Keratinocyte (primary cell): Measurements from ENCODE around the gene WDSUB1. TPM values are rescaled to one million over a fixed set of nuclear protein-coding genes. Genes with fewer than 3 reads are reported as not detected.

Source experiments
- DNase-seq: peaks from one replicate; pipeline ENCODE4 v3.0.0-alpha.2; 2011; ENCODE audit warnings: low read depth, missing footprints, low spot score
- FAIRE-seq: peaks from 2 replicates; lab custom pipeline; 2011; peaks lifted over from hg19 to GRCh38; lab: Jason Lieb, UNC
- H2AFZ ChIP-seq: 2 replicates; pipeline ENCODE4 v1.6.0; 2012; ENCODE audit warnings: low read length, control low read depth, inconsistent platforms; ENCODE audit not compliant: control insufficient read depth
- H3K27ac ChIP-seq: 2 replicates; pipeline ENCODE4 v1.5.1; 2011; ENCODE audit warnings: low read length; ENCODE audit not compliant: control insufficient read depth, insufficient read depth
- H3K27me3 ChIP-seq: 3 replicates; pipeline ENCODE4 v1.6.0; 2011; ENCODE audit warnings: low read length; ENCODE audit not compliant: control insufficient read depth, insufficient read depth; ENCODE audit errors: extremely low read depth
- H3K36me3 ChIP-seq, 2 experiments: 2 replicates in 1 of 2; 3 replicates in 1 of 2; pipeline ENCODE4 v1.5.1; 2011; ENCODE audit warnings: low read length in 2 of 2, mild to moderate bottlenecking in 1 of 2; ENCODE audit not compliant: control insufficient read depth in 2 of 2, insufficient read depth in 2 of 2; ENCODE audit errors: extremely low read depth in 1 of 2
- H3K4me1 ChIP-seq: 3 replicates; pipeline ENCODE4 v1.5.1; 2011; ENCODE audit warnings: low read length; ENCODE audit not compliant: control insufficient read depth, insufficient read depth; ENCODE audit errors: extremely low read depth
- H3K4me2 ChIP-seq: 3 replicates; pipeline ENCODE4 v1.6.0; 2011; ENCODE audit warnings: low read depth, low read length; ENCODE audit not compliant: control insufficient read depth, insufficient read depth; ENCODE audit errors: extremely low read depth
- H3K4me3 ChIP-seq, 3 experiments: fragments of 200-600 bp in 1 of 3; sonication (generic) in 1 of 3; 2 replicates in 2 of 3; 3 replicates in 1 of 3; pipeline ENCODE4 v1.5.1; 2011 to 2016; ENCODE audit warnings: low read length in 3 of 3, mild to moderate bottlenecking in 3 of 3, control low read depth in 2 of 3, inconsistent platforms in 1 of 3, low read depth in 1 of 3, mixed read lengths in 1 of 3, mixed run types in 1 of 3, moderate library complexity in 1 of 3; ENCODE audit not compliant: control insufficient read depth in 2 of 3, insufficient read depth in 2 of 3; ENCODE audit errors: extremely low read depth in 1 of 3
- H3K79me2 ChIP-seq: 2 replicates; pipeline ENCODE4 v1.6.0; 2012; ENCODE audit warnings: low read length; ENCODE audit not compliant: control insufficient read depth, insufficient read depth
- H3K9ac ChIP-seq: 3 replicates; pipeline ENCODE4 v1.6.0; 2011; ENCODE audit warnings: low read length; ENCODE audit not compliant: control insufficient read depth, insufficient read depth; ENCODE audit errors: extremely low read depth
- H3K9me1 ChIP-seq: 3 replicates; pipeline ENCODE4 v1.6.0; 2011; ENCODE audit warnings: low read length; ENCODE audit not compliant: control insufficient read depth, insufficient read depth; ENCODE audit errors: extremely low read depth
- H3K9me3 ChIP-seq: 2 replicates; pipeline ENCODE4 v1.5.1; 2012; ENCODE audit warnings: low read depth, low read length; ENCODE audit not compliant: control insufficient read depth
- H4K20me1 ChIP-seq: 3 replicates; pipeline ENCODE4 v1.6.0; 2011; ENCODE audit warnings: low read length; ENCODE audit not compliant: control insufficient read depth, insufficient read depth; ENCODE audit errors: extremely low read depth
- CTCF ChIP-seq, 3 experiments: IDR thresholded peaks in 1 of 3; conservative IDR thresholded peaks in 1 of 3; optimal IDR thresholded peaks in 1 of 3; 2 replicates in 2 of 3; 3 replicates in 1 of 3; pipeline versions ENCODE3 to v1.5.1; 2011; ENCODE audit warnings: low read length in 3 of 3, mild to moderate bottlenecking in 3 of 3, moderate library complexity in 2 of 3, control low read depth in 1 of 3, inconsistent platforms in 1 of 3; ENCODE audit not compliant: insufficient read depth in 2 of 3; ENCODE audit errors: extremely low read depth in 1 of 3
- EZH2 ChIP-seq: IDR thresholded peaks from one replicate; pipeline ENCODE4 v1.6.1; 2012; ENCODE audit warnings: inconsistent platforms, mild to moderate bottlenecking, low read length, moderate library complexity
- dilution Hi-C: fragments of 300-500 bp; cut with MboI; formaldehyde crosslinking; loops from one replicate; pipeline ENCODE4 v1.7.0; 2020; ENCODE audit warnings: low sequenced_read_pairs; ENCODE audit not compliant: extremely low pct_ligation_motif_present
- polyA plus RNA-seq, 5 experiments: library from polyadenylated mRNA; depleted of rRNA in 3 of 5; stranded (reverse) in 3 of 5; stranded (forward) in 1 of 5; unstranded in 1 of 5; fragments of >200 nt; gene quantifications; 1 replicate in 1 of 5; 2 replicates in 3 of 5; 3 replicates in 1 of 5; pipeline versions ENCODE4 v1.2.1 to v1.2.3, GENCODE V29; 2011 to 2012; ENCODE audit warnings: missing spikeins in 2 of 5, low read depth in 1 of 5, low replicate concordance in 1 of 5

The WDSUB1 gene
- polyA plus RNA-seq, 1 donor (not counting 4 experiments of a cell fraction or from before 2014, with no cell fraction given), result 4.0 TPM

- H3K27ac ChIP-seq, result no peak overlapping the region
- no peaks in the 10 kb centered on the region for H3K9me3 ChIP-seq
- H2AFZ ChIP-seq, result no peak overlapping the region
- no peaks in the 10 kb centered on the region for H3K9me1 ChIP-seq
- H3K79me2 ChIP-seq, result no peaks in the 10 kb centered on the region
- H3K4me3 ChIP-seq, result no peak overlapping the region
- H3K4me1 ChIP-seq, result peaks cover 18% of the 10 kb centered on the region
- H3K9ac ChIP-seq, result no peak overlapping the region
- no peaks in the 10 kb centered on the region for H4K20me1 ChIP-seq
- DNase-seq (no peak), FAIRE-seq (no peak)
- H3K4me2 ChIP-seq, result no peak overlapping the region
- dilution Hi-C loops, result no loop called here
- no peak for TF ChIP-seq CTCF (optimal IDR thresholded peaks at IDR 0.05 in 1 of 3, IDR thresholded peaks at IDR 0.05 in 1 of 3, conservative IDR thresholded peaks at IDR 0.05 in 1 of 3; ENCODE audit: extremely low read depth in 1 of 3, insufficient read depth in 2 of 3, low read length in 3 of 3)
- no peak for TF ChIP-seq EZH2
- H3K27me3 ChIP-seq, result no peaks in the 10 kb centered on the region
- H3K36me3 ChIP-seq, result peaks cover 0 to 4% of the 10 kb centered on the region in 2 experiments
Measured at GRCh38 chr2:159252905-159253304, 33.6 kb downstream of the WDSUB1 start.

GRCh38 chr2:159251296-159252173 lies 35.0 kb downstream of the WDSUB1 start:
- Histone ChIP-seq H3K27ac (no peak overlapping the region), H3K9me3 (no peaks in the 10 kb centered on the region), H3K27me3 (no peaks in the 10 kb centered on the region), H4K20me1 (no peaks in the 10 kb centered on the region), H3K9ac (no peak overlapping the region), H3K79me2 (no peaks in the 10 kb centered on the region), H3K4me2 (no peak overlapping the region), H2AFZ (no peak overlapping the region), H3K9me1 (no peaks in the 10 kb centered on the region), H3K36me3 (no peaks in the 10 kb centered on the region), H3K4me3 (no peak overlapping the region), H3K4me1 (peaks cover 18% of the 10 kb centered on the region)
- FAIRE-seq, result no peak
- DNase-seq, result no peak
- no peak for TF ChIP-seq EZH2
- dilution Hi-C loops, result no loop called here
